Fibroblast of lung (primary cell): Measurements from ENCODE around the gene MRPL39. TPM values are rescaled to one million over a fixed set of nuclear protein-coding genes. Genes with fewer than 3 reads are reported as not detected.

Source experiments
- DNase-seq, 2 donors: peaks; one replicate each; pipeline versions ENCODE4 v3.0.0 to v3.0.0-alpha.2; 2010; ENCODE audit warnings: low read depth in 2 of 2
- H2AFZ ChIP-seq: 2 replicates; pipeline ENCODE4 v1.5.1; 2012; ENCODE audit warnings: low read length, control low read depth, inconsistent platforms
- H3K27ac ChIP-seq: 2 replicates; pipeline ENCODE4 v1.5.1; 2011; ENCODE audit warnings: low read length, control low read depth; ENCODE audit not compliant: insufficient read depth
- H3K27me3 ChIP-seq: 2 replicates; pipeline ENCODE4 v1.5.1; 2011; ENCODE audit warnings: mild to moderate bottlenecking, low read length; ENCODE audit not compliant: control insufficient read depth, insufficient read depth
- H3K36me3 ChIP-seq: 2 replicates; pipeline ENCODE4 v1.5.1; 2011; ENCODE audit warnings: low read length; ENCODE audit not compliant: control insufficient read depth, insufficient read depth
- H3K4me1 ChIP-seq: 2 replicates; pipeline ENCODE4 v1.5.1; 2011; ENCODE audit warnings: low read length; ENCODE audit not compliant: control insufficient read depth, insufficient read depth; ENCODE audit errors: extremely low read depth
- H3K4me2 ChIP-seq: 2 replicates; pipeline ENCODE4 v1.5.1; 2011; ENCODE audit warnings: low read length, control low read depth; ENCODE audit not compliant: insufficient read depth; ENCODE audit errors: extremely low read depth
- H3K4me3 ChIP-seq, 4 experiments: fragments of 200-600 bp in 1 of 4; sonication (generic) in 1 of 4; replicated peaks in 1 of 4; 2 replicates each; pipeline ENCODE4 v1.5.1; 2011 to 2016; ENCODE audit warnings: low read length in 4 of 4, low read depth in 3 of 4, mild to moderate bottlenecking in 3 of 4, control low read depth in 2 of 4, inconsistent platforms in 1 of 4, mixed read lengths in 1 of 4; ENCODE audit not compliant: insufficient read depth in 1 of 4; ENCODE audit errors: control extremely low read depth in 1 of 4
- H3K79me2 ChIP-seq: 2 replicates; pipeline ENCODE4 v1.5.1; 2012; ENCODE audit warnings: mild to moderate bottlenecking, low read length, inconsistent platforms; ENCODE audit not compliant: control insufficient read depth, insufficient read depth
- H3K9ac ChIP-seq: 2 replicates; pipeline ENCODE4 v1.5.1; 2011; ENCODE audit warnings: mild to moderate bottlenecking, low read length, control low read depth; ENCODE audit not compliant: insufficient read depth
- H3K9me3 ChIP-seq: 2 replicates; pipeline ENCODE4 v1.5.1; 2012; ENCODE audit warnings: low read depth, low read length; ENCODE audit not compliant: control insufficient read depth, insufficient read depth
- H4K20me1 ChIP-seq: 2 replicates; pipeline ENCODE4 v1.5.1; 2011; ENCODE audit warnings: low read length; ENCODE audit not compliant: control insufficient read depth, insufficient read depth; ENCODE audit errors: extremely low read depth
- EZH2 ChIP-seq: IDR thresholded peaks from 2 replicates; pipeline ENCODE4 v1.5.1; 2012; ENCODE audit warnings: low read length, control low read depth, mild to moderate bottlenecking; ENCODE audit errors: missing control alignments
- polyA plus RNA-seq, 2 donors: library from polyadenylated mRNA; depleted of rRNA in 1 of 2; stranded (reverse) in 1 of 2; unstranded in 1 of 2; fragments of >200 nt; gene quantifications; 2 replicates each; pipeline ENCODE4 v1.2.1, GENCODE V29; 2011 to 2012; ENCODE audit warnings: missing spikeins in 1 of 2
- total RNA-seq: library from RNA; depleted of rRNA; stranded (reverse); fragments of >200 nt; gene quantifications from 2 replicates; pipeline ENCODE4 v1.2.1, GENCODE V29; 2014
- TF ChIP-seq, protein P1 (sequence below), 2 donors: IDR thresholded peaks in 1 of 2; conservative IDR thresholded peaks in 1 of 2; 1 replicate in 1 of 2; 2 replicates in 1 of 2; pipeline ENCODE4 v1.5.1; 2011 to 2012; ENCODE audit warnings: low read length in 2 of 2, control low read depth in 1 of 2, inconsistent platforms in 1 of 2, low read depth in 1 of 2, mild to moderate bottlenecking in 1 of 2

The MRPL39 gene
- total and polyA plus RNA-seq, 2 donors (not counting 1 experiment from before 2014, with no cell fraction given) = 30.5 to 34.5 TPM

DNA sequence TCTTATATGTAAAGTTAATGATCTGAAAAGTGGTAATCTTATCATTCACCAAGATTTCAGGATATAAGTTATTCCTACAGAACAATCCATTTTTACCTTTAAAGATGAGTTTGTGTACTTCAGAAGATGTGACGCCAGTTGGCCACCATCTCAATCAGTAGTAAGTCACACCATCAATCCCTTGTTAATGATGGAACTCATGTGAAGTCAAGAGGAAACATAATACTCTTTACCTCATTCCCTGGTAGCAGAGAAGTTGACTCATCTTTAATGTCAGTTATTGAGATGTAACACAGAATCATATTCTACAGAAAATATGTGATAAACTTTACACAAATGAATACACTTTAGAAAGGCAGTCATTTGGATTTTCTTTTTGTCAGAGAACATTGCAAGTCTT is 38.2 kb downstream of the MRPL39 start:
- Histone ChIP-seq H3K79me2 (peaks cover 46% of the 10 kb centered on the region), H3K27ac (no peak overlapping the region), H3K4me3 (no peak overlapping the region), H2AFZ (no peak overlapping the region), H3K4me2 (no peak overlapping the region), H3K9ac (no peak overlapping the region), H3K36me3 (peaks cover 2% of the 10 kb centered on the region), H3K27me3 (no peaks in the 10 kb centered on the region), H4K20me1 (no peaks in the 10 kb centered on the region), H3K4me1 (peaks cover 2% of the 10 kb centered on the region), H3K9me3 (no peaks in the 10 kb centered on the region)
- peak in 1 of 2 donors; percentile 32 for DNase-seq
- TF ChIP-seq EZH2 = no peak
- TF ChIP-seq, protein P1, sequence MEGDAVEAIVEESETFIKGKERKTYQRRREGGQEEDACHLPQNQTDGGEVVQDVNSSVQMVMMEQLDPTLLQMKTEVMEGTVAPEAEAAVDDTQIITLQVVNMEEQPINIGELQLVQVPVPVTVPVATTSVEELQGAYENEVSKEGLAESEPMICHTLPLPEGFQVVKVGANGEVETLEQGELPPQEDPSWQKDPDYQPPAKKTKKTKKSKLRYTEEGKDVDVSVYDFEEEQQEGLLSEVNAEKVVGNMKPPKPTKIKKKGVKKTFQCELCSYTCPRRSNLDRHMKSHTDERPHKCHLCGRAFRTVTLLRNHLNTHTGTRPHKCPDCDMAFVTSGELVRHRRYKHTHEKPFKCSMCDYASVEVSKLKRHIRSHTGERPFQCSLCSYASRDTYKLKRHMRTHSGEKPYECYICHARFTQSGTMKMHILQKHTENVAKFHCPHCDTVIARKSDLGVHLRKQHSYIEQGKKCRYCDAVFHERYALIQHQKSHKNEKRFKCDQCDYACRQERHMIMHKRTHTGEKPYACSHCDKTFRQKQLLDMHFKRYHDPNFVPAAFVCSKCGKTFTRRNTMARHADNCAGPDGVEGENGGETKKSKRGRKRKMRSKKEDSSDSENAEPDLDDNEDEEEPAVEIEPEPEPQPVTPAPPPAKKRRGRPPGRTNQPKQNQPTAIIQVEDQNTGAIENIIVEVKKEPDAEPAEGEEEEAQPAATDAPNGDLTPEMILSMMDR (conservative IDR thresholded peaks at IDR 0.05 in 1 of 2, IDR thresholded peaks at IDR 0.05 in 1 of 2; ENCODE audit: low read depth in 1 of 2, low read length in 2 of 2) = no peak

DNA sequence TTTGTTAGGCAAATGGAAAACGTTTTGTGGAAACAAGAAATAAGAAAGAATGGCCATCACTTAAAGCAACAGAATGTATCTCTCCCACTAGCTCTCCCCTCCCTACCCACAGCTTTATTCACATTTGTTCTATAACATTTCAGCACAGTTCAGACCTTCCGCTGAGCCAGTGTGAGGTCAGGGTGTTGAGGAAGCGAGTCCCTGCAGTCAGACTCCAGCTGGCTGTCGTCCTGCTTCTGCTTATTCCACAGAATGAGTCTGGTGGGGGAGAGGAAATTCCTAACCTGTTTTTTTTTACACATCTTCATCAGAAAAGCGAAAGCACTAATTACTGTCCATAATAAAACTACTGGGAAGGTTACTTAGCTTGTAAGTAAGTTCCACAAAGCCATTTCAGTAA is 39.0 kb downstream of the MRPL39 start:
- DNase-seq = peak; percentile 80 to 82
- H3K27ac ChIP-seq = no peak overlapping the region
- peak overlapping the region; percentile 67 for H3K4me2 ChIP-seq
- peaks cover 2% of the 10 kb centered on the region for H3K36me3 ChIP-seq
- H3K4me1 ChIP-seq = peaks cover 2% of the 10 kb centered on the region
- H2AFZ ChIP-seq = no peak overlapping the region
- H3K9me3 ChIP-seq = no peaks in the 10 kb centered on the region
- no peaks in the 10 kb centered on the region for H3K27me3 ChIP-seq
- H3K79me2 ChIP-seq = peaks cover 54% of the 10 kb centered on the region
- H3K4me3 ChIP-seq = peak overlapping the region in 2 of 4 experiments; percentile 2 to 45
- no peaks in the 10 kb centered on the region for H4K20me1 ChIP-seq
- H3K9ac ChIP-seq = no peak overlapping the region
- TF ChIP-seq EZH2 = no peak
- TF ChIP-seq, protein P1 (conservative IDR thresholded peaks at IDR 0.05 in 1 of 2, IDR thresholded peaks at IDR 0.05 in 1 of 2; ENCODE audit: low read depth in 1 of 2, low read length in 2 of 2) = no peak

DNA sequence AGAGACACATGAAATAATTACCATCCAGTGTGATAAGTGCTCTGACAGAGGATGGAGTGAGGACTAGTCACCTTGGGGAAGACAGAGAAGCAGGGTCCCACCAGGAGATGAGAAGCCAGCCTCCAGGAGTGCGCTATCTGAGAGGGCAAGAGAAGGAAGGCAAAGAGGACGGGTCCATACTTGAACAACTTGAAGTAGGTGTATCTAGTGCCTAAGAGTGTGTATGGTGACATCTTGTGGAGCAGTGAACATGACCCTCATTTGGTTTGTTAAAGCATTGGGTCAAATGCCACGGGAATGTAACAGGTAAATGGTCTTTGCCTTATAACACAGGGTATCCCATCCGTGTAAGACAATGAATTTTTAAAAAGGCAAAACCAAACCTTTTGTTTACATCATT is 39.8 kb downstream of the MRPL39 start:
- Histone ChIP-seq H3K4me3 (no peak overlapping the region), H3K9ac (no peak overlapping the region), H4K20me1 (no peaks in the 10 kb centered on the region), H2AFZ (no peak overlapping the region), H3K27ac (no peak overlapping the region), H3K4me1 (peaks cover 2% of the 10 kb centered on the region), H3K27me3 (no peaks in the 10 kb centered on the region), H3K9me3 (no peaks in the 10 kb centered on the region), H3K4me2 (peak overlapping the region; percentile 23), H3K79me2 (peaks cover 62% of the 10 kb centered on the region), H3K36me3 (peaks cover 2% of the 10 kb centered on the region)
- no peak for DNase-seq
- TF ChIP-seq EZH2 = no peak
- TF ChIP-seq, protein P1 (conservative IDR thresholded peaks at IDR 0.05 in 1 of 2, IDR thresholded peaks at IDR 0.05 in 1 of 2; ENCODE audit: low read depth in 1 of 2, low read length in 2 of 2) = no peak
